ENCODE results near the gene TACO1.

TACO1 gene

DNA sequence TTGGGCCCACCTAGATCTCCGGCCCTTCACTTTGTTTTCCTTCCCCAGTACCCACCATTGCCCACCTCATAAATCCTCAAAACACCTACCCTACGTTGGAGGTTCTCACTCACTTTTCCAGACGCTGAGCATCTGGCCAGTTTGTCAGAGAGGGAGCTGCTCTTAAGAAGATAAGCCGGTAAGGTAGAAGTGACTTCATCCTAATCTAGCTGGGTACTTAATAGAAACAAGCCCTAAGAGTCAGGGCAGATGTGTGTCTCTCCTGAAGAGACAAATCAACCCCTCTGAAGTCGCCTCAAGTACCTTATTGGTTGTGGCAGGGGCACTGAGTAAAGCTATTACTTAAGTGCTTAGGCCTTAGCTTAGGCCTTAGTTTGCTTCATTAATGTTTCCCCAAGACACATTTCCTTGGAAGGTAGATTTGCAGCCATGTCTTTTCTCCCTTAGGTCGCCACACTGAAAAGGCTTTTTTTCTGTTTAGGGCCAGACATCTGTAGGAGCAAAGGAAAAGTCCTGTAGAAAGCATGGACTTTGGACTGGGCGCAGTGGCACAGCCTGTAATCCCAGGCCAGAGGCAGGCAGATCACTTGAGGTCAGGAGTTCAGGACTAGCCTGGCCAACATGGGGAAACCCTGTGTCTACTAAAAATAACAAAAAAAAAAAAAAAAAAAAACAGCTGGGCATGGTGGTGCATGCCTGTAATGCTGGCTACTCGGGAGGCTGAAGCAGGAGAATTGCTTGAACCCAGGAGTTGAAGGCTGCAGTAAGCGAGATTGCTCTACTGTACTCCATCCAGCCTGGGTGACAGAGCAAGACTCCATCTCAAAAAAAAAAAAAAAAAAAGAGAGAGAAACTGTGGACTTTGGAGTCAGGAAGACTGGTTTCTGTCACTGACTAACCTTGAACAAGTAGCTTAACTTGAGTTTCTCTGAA is 1.0 kb downstream of the TACO1 start:
- DNase-seq (ENCODE audit: low read depth) = no peak

DNA sequence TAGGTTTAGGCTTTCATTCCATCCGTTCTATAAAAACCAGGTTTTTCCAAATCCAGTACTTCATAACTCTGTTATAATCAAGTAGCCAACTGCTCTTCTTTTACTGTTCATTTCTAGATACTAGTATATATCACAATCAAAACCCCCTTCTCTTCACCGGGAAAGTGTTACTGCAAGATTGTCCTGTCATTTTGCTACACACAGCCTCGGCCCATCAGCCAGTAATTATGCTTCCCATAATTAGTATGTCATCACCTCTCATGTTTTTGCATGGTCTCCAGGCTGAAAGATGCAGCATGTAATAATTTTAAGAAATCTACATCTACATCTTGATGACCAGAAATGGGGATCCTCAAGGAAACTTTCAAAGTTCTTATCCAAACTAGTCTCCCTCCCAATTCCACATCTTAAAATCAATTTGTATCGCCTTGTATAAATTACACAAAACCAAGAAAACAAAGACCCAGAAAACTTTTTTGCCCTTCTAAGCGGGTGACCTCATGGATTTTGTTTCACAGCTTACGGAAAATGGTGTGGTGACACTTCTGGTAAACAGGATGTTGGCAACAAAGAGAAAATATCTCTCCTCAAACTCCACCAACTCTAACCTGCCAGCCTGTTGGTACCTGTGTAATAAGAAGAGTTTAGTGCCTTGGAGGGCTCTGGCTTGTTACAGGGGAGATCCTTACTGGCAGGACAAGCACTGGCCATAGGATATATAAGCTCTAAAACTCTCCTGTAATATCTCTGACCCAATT is 9.3 kb downstream of the TACO1 start:
- no peak for DNase-seq (ENCODE audit: low read depth)

DNA sequence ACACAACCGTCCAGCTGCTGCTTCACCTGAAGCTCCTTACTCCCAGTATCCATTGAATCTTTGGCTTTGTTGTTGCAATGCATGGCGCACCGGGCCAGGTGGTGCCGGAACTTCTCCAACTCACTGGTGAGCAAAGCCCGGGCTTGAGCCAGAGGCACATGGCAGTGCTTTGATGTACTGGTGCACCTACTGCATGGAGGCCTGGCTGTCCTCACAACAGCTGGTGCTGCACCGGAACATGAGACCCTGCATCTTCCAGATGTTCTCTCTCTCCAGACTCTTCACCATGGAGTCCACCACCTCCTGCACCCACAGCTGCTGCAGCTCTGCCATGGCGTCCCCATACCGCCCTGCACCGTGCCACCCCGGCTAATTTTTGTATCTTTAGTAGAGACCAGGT is 10.2 kb downstream of the TACO1 start:
- DNase-seq (ENCODE audit: low read depth) = no peak

DNA sequence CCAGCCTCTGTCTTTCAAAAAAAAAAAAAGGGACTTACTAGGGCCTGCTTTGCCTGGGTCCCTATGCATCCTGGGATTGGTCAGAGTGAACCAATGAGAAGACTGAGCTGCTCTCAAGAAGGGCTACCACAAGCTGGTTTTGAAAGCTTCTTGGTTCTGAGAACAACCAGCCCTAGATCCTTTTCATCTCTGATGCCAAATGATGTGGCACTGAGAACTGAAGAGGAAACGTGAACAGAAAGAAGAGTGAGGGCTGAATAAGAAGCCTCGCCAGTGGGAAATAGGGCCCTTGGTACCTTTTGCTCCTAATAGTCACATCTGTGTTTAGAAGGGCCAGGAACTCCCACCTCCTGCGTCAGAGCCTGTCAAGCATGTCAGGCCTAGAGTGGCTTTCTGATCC is 10.7 kb downstream of the TACO1 start:
- no peak for DNase-seq (ENCODE audit: low read depth)

DNA sequence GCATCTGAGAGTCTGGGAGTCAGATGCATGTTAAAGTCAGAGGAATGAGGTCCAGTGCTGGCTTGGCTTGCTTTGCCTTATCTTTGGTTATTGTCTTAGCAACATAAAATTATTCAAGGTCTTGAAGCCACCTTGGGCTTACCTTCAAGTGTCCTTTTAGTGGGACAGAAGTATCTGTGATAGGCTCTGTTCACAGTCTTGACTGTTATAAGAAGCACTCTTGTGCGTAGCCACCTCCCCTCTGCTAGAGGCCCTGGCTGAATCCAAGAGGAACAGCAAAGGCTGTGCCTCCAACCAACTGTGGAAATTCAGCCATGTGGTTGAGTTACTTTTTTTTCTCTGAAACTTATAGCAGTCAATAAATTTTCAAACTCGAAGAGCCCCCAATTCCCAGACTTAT is 13.0 kb downstream of the TACO1 start:
- DNase-seq (ENCODE audit: low read depth) = no peak

DNA sequence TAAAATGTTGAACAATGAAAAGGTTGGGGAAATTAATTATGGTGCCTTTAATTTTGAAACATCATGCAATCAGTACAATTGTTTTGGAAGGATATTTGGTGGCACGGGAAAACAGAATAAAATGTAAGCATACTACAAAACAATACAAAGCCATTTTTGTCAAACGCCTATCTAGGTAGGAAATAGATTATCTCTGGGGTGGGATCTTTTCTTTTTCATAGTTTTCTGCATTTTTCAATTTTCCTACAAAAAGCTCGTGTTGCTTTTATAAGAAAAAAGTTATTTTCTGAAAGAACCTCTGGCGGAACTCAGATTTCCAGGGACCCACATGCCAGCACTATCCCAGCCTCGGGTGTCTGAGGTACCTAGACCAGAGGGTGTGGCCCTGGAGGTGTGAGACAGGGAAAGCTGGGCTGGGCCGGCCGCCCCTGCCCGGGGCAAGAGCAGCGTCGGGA is 20.6 kb downstream of the TACO1 start:
- DNase-seq (ENCODE audit: low read depth) = no peak

DNA sequence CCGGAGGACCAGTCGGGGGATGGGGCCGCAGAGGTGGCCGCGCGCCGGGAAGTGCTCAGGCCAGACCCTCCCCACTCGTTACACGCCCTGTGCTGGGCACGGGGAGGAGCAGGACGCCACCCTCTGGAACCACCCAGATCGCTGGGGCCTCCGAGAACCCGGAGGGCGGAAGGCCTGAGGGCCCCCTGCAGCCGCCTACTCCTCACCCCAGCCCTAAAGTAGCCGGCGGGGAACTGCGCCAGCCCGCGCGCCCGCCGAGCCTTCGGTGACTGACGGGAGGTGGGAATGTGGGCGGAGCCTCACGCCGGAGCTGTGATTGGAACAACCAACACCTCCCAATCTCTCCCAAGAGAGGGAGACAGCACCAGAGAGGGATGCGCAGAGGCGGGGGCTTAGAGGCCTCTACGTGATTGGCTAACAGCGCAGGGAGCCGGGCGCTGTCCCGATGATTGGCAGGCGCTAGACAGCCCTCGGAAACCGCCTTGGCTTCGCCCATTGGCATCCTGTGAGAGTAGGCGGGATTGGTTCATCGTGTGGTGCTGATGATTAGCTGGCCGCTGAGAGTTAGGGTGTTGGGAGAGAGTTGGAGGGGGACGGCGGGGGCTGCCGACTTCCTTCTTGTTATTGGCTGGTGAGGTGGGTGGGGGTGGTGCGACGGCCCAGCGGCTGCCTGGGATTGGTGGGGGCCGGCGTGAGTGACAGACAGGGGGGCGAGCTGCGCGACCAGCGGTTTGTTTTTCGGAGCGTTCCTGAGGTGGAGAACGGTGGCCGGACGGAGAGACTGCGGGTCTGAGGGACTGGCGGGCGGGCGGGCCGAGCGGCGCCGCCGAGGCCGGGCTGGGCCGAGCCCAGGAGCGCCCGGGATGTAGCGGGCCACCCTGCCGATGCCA is 21.2 kb downstream of the TACO1 start, which contains the start of gene MAP3K3:
TSS of gene MAP3K3 (plus strand) at position 734 of the 890 bp plus-strand sequence. CDS start 343 bp downstream, outside the sequence.
- peak; percentile 92 for DNase-seq (ENCODE audit: low read depth)

DNA sequence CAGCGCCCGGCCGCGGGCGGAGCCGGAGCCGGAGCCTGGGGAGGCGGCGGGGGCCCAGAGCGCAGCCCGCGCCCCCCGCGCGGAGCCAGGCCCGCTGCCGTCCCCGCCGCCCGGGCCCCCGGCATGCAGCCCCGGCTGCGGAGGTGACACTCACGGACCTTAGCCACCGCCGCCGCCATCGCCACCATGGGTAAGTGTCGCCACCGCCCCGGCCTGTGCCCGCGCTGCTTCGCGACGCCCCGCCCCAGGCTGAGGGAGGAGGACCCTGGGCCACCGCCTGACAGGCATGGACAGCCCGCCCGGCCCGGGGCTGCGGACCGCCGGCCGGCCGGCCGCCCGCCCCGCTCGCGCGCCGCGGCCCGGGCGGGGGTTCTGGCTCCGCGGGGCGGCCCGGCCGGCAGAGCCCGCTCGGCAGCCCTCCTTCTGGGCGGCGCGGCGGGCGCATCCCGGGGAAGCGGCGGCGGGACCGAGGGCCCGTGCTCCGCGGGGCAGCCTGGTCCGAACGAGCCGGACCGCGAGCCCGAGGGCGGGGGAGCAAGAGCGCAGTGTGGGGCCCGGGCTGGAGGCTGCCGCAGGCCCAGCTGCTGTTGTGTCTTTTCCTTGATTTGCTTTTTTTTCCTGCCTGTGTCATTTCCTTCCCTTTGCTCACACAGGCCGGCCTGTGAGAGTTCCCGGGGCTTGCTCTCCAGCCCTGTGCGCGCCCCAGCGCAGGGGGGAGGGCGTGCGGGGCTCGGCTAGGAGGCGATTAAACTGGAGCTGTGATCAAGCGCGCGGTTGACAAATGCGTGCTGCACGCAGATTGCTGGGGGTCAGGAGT is 22.1 kb downstream of the TACO1 start:
- DNase-seq (ENCODE audit: low read depth) = no peak

DNA sequence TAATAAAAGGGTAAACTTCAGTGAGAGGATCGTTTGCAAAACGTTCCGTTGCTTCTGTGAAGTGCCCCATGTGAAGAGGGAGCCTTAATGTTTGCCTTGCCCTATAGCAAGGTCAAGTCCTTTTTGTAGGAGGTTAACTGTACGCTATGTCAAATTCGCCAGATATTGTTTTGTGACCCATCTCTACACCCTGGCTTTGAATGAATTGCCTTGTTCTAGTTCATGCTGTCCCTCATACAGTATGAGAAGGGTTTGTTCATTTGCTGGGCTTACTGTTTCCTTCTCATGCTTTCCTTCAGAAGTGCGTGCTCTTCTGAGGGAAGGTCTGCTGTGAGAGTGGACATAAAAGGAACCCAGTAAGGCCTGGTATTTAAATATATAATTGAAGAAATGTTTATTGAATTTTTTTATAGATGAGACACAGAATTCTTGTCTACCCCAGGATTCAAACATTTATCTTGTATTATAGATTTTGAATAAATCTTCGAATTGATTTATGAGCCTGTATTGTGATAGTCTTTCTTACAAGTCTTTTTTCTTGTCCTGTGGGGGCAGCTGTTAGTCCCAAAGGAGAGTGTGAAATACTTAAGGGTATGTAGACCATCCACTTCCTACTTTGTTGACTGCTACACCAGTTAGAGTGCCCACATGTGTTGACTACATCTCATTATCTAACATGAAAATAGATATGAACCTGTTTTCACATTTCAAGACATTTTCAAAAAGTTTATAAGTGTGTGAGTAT is 23.3 kb downstream of the TACO1 start:
- DNase-seq (ENCODE audit: low read depth) = no peak

DNA sequence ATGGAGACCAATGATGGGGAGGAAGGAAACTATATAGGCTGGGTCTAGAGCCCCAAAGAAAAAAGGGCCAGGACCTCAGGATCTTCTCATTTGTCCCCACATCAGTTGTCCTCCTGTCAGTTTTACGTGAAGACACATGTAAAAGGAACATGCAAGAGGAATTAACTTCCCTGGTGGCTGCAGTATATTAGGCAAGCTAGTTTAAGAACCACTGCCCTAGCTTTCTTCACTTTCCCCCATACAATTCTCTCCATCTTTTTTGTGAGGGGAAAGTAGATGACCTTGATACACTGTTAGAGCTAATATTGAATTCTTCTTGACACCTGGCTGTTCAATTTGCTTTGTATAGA is 23.8 kb downstream of the TACO1 start:
- DNase-seq (ENCODE audit: low read depth) = no peak

DNA sequence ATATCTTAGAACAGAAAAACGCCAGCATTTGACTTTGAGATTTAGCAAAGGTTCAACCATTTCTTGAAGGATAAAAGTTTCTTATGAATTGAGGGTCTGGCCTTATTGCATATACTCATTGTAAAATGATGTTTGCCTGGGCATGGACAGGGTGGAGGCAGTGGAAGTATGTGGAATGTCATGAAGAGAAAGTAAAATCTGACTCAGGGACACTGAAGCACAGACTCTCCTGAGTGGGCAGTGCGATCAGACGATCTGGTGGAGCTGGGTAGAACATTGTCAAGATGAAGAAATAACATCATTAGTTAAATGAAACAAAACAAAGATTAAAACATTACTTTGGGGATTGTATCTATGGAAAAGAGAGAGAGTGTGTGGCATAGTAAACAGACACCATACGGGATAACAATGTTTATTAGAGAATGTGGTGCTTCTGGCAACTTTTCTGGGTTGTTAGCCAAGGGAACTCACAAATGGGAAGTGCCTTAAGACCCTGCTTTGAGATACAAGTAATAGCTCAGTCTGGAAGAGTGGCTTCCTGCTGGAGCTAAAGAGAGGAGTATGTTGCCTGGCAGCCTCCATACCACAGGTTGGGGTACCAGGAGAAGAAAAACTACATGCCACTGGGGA is 26.0 kb downstream of the TACO1 start:
- no peak for DNase-seq (ENCODE audit: low read depth)

DNA sequence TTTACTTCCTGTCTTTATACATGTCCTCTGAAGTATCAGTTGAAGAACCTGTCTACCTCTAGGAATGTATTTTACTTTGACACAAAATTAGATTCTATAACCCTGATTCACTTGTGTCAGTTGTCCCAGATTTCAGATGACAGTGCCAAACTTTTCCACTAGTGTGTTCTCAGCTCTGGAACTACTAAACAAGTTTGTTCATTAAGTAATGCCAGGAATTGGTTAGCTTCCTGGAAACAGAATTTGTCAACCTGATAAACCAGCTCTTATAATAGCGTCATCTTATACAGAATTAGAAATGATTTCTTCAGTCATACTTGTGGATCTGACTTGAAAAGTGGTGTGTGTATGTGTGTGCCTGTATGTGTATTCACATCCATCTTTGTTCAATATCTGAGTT is 28.9 kb downstream of the TACO1 start:
- DNase-seq (ENCODE audit: low read depth) = no peak

DNA sequence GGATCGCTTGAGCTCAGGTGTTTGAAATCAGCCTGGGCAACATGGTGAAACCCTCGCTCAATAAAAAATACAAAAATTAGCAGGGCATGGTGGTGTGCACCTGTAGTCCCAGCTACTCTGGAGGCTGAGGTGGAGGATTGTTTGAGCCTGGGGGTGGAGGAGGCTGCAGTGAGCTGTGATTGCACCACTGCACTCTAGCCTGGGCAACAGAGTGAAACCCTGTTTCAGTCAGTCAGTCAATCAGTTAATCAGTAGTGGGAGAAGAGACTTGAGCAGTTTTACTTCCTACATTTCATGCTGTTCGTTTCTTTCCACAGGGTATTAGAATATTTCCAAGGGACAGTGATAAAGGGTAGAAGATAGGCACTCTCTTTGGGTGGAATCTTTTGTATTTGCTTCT is 30.4 kb downstream of the TACO1 start:
- no peak for DNase-seq (ENCODE audit: low read depth)

DNA sequence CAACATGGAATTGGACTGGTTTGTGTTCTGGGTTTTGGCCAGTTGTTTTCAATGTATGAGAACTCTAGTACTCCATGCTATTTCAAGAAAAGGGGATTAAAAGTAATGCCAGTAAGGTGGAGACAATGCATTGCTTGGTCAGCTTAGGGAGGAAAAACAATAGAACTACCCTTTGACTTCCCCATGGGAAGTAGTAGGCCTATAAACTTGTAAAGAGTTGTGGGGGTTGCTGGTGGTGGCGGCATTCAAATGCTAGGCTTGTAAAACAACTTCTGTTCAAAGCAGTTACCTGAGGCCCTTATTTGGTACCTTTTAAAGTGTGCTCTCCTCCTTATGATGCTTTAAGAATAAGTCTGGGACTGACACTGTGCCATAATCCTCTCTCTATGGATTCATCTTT is 30.9 kb downstream of the TACO1 start:
- DNase-seq (ENCODE audit: low read depth) = no peak

DNA sequence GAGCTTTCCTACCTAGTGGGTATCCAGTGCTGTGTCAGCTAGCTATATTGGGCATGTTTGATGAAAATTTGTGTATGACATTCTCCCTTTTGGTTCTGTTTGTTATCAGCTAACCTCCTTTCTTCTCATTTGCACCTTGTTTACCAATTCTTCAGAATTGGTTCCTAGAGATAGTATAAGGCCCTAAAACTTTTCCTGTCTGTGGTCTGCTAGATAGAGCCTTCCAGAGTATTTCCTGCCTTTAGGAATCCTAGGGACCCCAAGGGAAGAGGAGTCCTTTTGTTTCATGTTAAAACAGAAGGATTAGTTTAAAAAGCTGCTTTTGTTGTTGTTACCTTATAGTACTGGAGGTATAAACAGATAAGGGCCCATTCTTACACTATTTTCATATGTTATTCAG is 33.0 kb downstream of the TACO1 start:
- no peak for DNase-seq (ENCODE audit: low read depth)

DNA sequence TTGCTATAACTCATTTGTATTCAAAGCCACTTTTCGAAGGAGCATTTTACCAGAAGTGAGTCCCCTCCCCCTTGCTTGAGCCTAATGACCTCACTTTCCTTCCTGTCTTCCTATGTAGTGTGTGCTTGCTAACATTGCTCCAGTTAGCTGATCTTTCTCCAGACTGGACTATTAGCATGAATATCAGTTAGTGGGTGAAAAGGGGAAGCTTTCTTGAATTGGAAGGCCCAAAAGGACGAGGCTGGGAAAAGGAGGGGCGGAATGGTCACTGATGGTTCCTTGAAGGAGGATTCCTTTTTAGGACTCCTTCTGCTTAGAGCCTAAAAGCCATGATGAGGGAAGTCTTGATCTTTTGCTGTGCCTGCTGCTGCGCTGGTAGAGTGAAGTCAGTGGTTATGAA is 33.5 kb downstream of the TACO1 start:
- no peak for DNase-seq (ENCODE audit: low read depth)

DNA sequence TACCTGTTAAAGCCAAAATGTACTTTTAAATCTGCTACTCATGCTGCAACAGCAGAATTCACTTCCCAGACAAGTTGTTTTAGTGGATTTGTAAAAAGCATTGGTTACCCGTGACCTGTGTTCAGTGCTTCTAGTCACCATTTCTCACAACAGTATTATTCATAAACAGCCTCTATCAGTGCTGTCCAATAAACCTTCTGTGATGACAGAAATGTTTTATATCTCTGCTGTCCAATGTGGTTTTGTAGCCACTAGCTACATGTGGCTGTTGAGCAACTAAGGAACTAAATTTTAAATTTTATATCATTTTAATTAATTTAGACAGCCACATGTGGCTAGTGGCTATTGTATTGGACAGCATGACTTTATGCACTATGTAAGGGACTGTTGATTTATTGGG is 34.1 kb downstream of the TACO1 start:
- no peak for DNase-seq (ENCODE audit: low read depth)

DNA sequence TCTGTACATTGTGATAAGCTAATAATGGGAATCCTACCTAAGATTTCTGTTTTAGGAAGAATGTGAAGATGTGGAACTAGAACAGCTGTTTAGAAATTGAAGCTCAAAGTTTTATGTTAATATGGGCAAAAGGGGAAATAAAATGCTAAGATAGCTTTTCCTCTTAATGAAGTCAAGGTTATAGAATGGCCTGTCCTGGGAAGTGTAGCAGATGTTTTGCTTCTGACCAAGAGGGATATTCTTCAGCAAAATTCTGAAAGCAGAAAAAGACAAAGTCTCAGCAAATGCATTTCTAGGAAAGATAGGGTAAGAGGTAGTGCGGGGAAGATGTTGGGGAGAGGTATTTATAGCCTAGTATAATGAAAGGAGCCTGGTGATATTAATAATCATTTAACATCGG is 34.6 kb downstream of the TACO1 start:
- DNase-seq (ENCODE audit: low read depth) = no peak

DNA sequence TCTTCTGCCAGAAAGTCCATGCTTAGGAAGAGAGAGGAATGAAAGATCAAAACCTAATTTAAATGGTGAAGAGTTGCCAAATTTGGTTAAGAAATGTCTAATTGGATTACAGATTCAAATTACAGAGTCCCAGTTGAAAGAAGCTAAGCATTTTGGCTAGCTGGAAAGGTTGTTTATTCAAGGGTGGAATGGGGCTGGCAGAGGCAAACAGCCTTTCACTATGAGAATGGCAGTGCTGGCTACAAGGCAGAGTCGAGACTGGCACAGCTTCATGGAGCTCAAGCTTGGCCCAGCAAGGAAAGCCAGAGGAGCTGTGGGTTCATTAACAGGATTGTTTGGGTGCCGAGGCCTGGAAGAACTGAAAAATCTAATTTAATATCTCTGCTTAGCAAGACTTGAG is 35.1 kb downstream of the TACO1 start:
- DNase-seq (ENCODE audit: low read depth) = no peak

DNA sequence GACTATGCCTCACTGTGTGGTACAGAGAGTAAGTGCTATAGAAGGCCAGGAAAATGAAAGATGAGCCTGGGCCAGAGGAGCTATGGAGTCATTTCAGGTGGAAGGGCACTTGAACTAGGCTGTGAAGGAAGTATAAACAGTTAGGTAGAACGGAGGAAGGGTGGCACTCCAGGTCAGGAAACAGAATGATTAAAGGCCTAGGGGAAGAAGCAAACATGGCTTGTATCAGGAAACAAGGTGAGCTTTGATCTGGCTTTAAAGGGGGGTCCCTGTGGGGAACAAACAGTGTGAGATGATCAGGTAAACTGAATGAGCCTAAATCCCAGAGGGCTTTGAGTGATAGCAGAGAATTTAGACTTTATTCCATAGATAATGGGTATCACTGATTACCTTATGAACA is 38.4 kb downstream of the TACO1 start:
- no peak for DNase-seq (ENCODE audit: low read depth)
